DLD1 (cell line): ENCODE results near the gene LCE1B.

Experiments used
- in situ Hi-C: cut with HindIII; loops from 2 replicates; pipeline ENCODE4 v1.10.0; 2017; ENCODE audit warnings: low sequenced_read_pairs

Gene LCE1B

DNA sequence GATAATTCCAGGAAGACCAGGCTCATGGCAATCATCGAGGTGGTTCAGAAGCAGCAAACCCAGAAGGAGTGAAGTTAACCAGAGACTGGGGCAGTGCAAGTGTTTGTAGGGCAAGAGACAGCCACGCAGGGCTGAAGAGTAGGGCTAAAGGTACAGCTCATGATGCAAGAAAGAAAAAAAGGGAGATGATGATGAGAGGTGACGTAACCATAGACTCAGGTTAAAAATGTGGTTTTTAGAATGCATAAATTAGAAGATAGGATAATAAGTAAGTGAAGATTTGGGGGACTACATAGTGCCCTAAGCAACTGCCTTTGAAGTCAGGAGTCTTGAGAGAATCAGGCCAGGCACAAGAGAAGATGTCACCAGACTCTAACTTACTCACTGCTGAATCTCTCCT, 48.4 kb downstream of the LCE1B start:
- in situ Hi-C loops: no loop called here

DNA sequence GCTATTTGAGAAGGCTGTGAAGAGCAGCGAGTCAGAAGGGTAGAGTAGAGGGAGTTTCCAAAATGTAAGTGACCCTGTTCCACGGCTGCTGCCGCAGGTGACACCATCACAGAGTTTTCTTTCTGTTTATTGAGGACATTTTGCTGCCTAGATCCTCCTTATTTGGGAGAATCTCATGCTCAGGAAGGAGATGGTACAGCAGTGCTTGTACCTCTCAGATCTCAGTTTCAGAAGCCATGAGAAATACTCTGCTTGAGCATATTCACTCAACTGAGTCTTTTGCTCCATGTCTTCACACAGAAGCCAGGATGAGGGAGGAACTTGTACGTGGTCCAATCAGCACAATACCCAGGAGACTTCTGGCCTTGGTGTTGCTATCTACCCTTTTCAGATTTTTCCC, 49.6 kb downstream of the LCE1B start:
- in situ Hi-C loops: no loop called here
